HepG2 (cell line): Measurements from ENCODE around the gene SOSTDC1. TPM values are rescaled to one million over a fixed set of nuclear protein-coding genes. Genes with fewer than 3 reads are reported as not detected.

Experiments
- CHCHD3 ChIP-seq: sonication (generic); formaldehyde crosslinking; IDR thresholded peaks from 2 replicates; pipeline ENCODE4 v1.8.0; 2022; ENCODE audit warnings: mild to moderate bottlenecking, missing genetic modification reagents, moderate library complexity
- FOSL1 ChIP-seq: sonication (generic); formaldehyde crosslinking; IDR thresholded peaks from 2 replicates; pipeline ENCODE4 v1.9.0; 2021; ENCODE audit warnings: missing genetic modification reagents, borderline replicate concordance
- HMG20B ChIP-seq: conservative IDR thresholded peaks from 2 replicates; pipeline ENCODE4 v1.6.1; 2016; ENCODE audit warnings: missing genetic modification reagents, missing compliant biosample characterization
- KAT8 ChIP-seq: IDR thresholded peaks from 2 replicates; pipeline ENCODE4 v1.6.1; 2016; ENCODE audit warnings: missing genetic modification reagents, missing compliant biosample characterization
- KLF6 ChIP-seq: IDR thresholded peaks from 2 replicates; pipeline ENCODE4 v1.8.0; 2016; ENCODE audit warnings: missing biosample characterization, missing genetic modification reagents
- MEIS1 ChIP-seq: sonication (generic); formaldehyde crosslinking; IDR thresholded peaks from 2 replicates; pipeline ENCODE4 v1.9.0; 2021; ENCODE audit warnings: mild to moderate bottlenecking, missing genetic modification reagents, moderate library complexity, borderline replicate concordance
- MIXL1 ChIP-seq: IDR thresholded peaks from 2 replicates; pipeline ENCODE4 v1.6.1; 2016
- MTF2 ChIP-seq: sonication (generic); formaldehyde crosslinking; IDR thresholded peaks from 2 replicates; pipeline ENCODE4 v1.5.0; 2020; ENCODE audit warnings: missing genetic modification reagents, borderline replicate concordance
- MYC ChIP-seq: sonication (generic); formaldehyde crosslinking; IDR thresholded peaks from 2 replicates; pipeline ENCODE4 v1.9.0; 2021; ENCODE audit warnings: missing genetic modification reagents, borderline replicate concordance
- NCOA2 ChIP-seq: sonication (generic); formaldehyde crosslinking; IDR thresholded peaks from 2 replicates; pipeline ENCODE4 v1.8.0; 2022; ENCODE audit warnings: inconsistent platforms
- NFE2L2 ChIP-seq: fragments of 150-350 bp; IDR thresholded peaks from 2 replicates; pipeline ENCODE4 v1.6.1; 2014; ENCODE audit warnings: low read length
- NFIC ChIP-seq: IDR thresholded peaks from 2 replicates; pipeline ENCODE4 v1.6.1; 2012; ENCODE audit warnings: mild to moderate bottlenecking, low read length, inconsistent platforms
- POLR2G ChIP-seq: fragments of 200-400 bp; formaldehyde crosslinking; IDR thresholded peaks from 2 replicates; pipeline ENCODE4 v1.6.1; 2018; ENCODE audit warnings: mild to moderate bottlenecking, low read depth, low read length, moderate library complexity
- SAP130 ChIP-seq: IDR thresholded peaks from 2 replicates; pipeline ENCODE4 v1.6.1; 2016; ENCODE audit warnings: low read depth
- TBL1XR1 ChIP-seq: fragments of 150-350 bp; IDR thresholded peaks from 2 replicates; pipeline ENCODE4 v1.6.1; 2014; ENCODE audit warnings: borderline replicate concordance, low read length; ENCODE audit not compliant: partially characterized antibody
- TOE1 ChIP-seq: sonication (generic); formaldehyde crosslinking; IDR thresholded peaks from 2 replicates; pipeline ENCODE4 v1.4.0; 2020; ENCODE audit warnings: mild to moderate bottlenecking, missing genetic modification reagents
- ZBTB7B ChIP-seq: sonication (generic); formaldehyde crosslinking; IDR thresholded peaks from 2 replicates; pipeline ENCODE4 v1.4.0; 2020; ENCODE audit warnings: missing genetic modification reagents
- ZNF224 ChIP-seq: sonication (generic); formaldehyde crosslinking; IDR thresholded peaks from 2 replicates; pipeline ENCODE4 v1.5.0; 2020; ENCODE audit warnings: mild to moderate bottlenecking, missing genetic modification reagents
- ZNF501 ChIP-seq: sonication (generic); formaldehyde crosslinking; IDR thresholded peaks from 2 replicates; pipeline ENCODE4 v1.5.1; 2020; ENCODE audit warnings: mild to moderate bottlenecking, moderate library complexity, missing genetic modification reagents
- ZNF629 ChIP-seq: sonication (generic); formaldehyde crosslinking; conservative IDR thresholded peaks from 2 replicates; pipeline ENCODE4 v1.5.0; 2020; ENCODE audit warnings: missing genetic modification reagents
- ZNF747 ChIP-seq: sonication (generic); formaldehyde crosslinking; IDR thresholded peaks from 2 replicates; pipeline ENCODE4 v1.8.1; 2023; ENCODE audit warnings: missing genetic modification reagents, mild to moderate bottlenecking, borderline replicate concordance
- polyA plus RNA-seq, 8 experiments: library from polyadenylated mRNA; depleted of rRNA in 3 of 8; stranded (reverse) in 7 of 8; unstranded in 1 of 8; fragments of >200 nt; fragmentation: Illumina TruSeq in 4 of 8; extraction: Trizol in 4 of 8; gene quantifications; 2 replicates each; pipeline versions ENCODE4 v1.2.1 to v1.2.3, GENCODE V29; 2011 to 2016; ENCODE audit warnings: low read depth in 4 of 8, missing spikeins in 1 of 8, mixed read lengths in 1 of 8; ENCODE audit not compliant: insufficient read depth in 1 of 8
- total RNA-seq, 5 experiments: library from RNA; depleted of rRNA; stranded (reverse); fragments of >200 nt; fragmentation: Illumina TruSeq; extraction: Trizol; gene quantifications; 2 replicates each; pipeline ENCODE4 v1.2.3, GENCODE V29; 2016; ENCODE audit warnings: low read depth in 1 of 5
- TF ChIP-seq, protein P1 (sequence below): sonication (generic); formaldehyde crosslinking; IDR thresholded peaks from 2 replicates; pipeline ENCODE4 v1.4.0; 2020; ENCODE audit warnings: mild to moderate bottlenecking, missing genetic modification reagents
- TF ChIP-seq, protein P2 (sequence below): sonication (generic); formaldehyde crosslinking; IDR thresholded peaks from 2 replicates; pipeline ENCODE4 v1.5.0; 2020; ENCODE audit warnings: mild to moderate bottlenecking, missing genetic modification reagents, borderline replicate concordance
- TF ChIP-seq, protein P3 (sequence below): IDR thresholded peaks from 2 replicates; pipeline ENCODE4 v1.6.1; 2016; ENCODE audit warnings: low read depth, control low read depth
- TF ChIP-seq, protein P4 (sequence below): sonication (generic); formaldehyde crosslinking; IDR thresholded peaks from 2 replicates; pipeline ENCODE4 v1.4.0; 2020; ENCODE audit warnings: missing genetic modification reagents
- TF ChIP-seq, protein P5 (sequence below): conservative IDR thresholded peaks from 2 replicates; pipeline ENCODE4 v1.6.1; 2018; ENCODE audit warnings: missing genetic modification reagents

SOSTDC1 gene
- total and polyA plus RNA-seq, 2 of the 13 experiments (the other 11 are each of a cell fraction or from before 2014, with no cell fraction given) = not detected

DNA sequence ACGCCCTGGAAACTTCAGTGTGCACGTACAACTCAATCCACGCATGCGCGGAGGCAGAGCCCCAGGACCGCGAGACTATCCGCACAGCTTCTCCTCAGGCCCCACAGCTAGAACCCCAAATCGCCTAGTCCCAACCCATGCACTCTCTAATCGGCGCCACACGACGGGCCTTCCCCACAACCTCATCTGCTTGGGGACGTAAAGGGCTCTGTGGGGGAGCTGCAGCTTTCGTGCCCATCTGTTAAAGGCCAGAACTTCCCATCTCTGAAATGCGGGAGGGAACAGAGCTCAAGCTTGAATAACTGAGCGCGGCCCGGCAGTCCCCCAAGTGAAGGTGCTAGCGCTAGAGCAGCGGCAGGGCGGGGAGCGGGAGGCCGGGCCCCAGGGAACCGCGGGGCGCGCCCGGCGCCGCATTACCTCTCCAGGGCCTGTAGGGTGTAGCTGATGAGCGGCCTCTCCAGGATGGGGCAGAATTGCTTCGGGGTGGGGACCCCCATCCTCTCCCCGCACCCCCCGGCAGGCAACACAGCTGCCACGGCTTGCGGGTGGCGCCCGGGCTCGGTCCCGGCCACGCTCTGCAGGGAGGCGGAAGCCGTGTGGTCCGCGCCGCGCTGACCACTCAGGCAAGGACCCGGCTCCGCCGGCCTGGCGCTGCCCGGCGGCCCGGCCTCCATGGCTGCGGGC lies 44.7 kb downstream of the SOSTDC1 start (continued):
- TF ChIP-seq TBL1XR1 (no peak), MIXL1 (CRISPR knock-in tag) (no peak; the same call in 1 of the 2 replicates), POLR2G (peak; percentile 78), NFE2L2 (no peak), KLF6 (CRISPR knock-in tag) (no peak), CHCHD3 (CRISPR knock-in tag) (peak; percentile 9; the same call in 1 of the 2 replicates), MEIS1 (CRISPR knock-in tag) (no peak), TOE1 (peak; percentile 31; the same call in 1 of the 2 replicates), MTF2 (CRISPR knock-in tag) (no peak), ZNF224 (CRISPR knock-in tag) (no peak), NCOA2 (CRISPR knock-in tag) (no peak), KAT8 (CRISPR knock-in tag) (no peak; the same call in 1 of the 2 replicates), FOSL1 (no peak), ZBTB7B (CRISPR knock-in tag) (no peak), ZNF501 (CRISPR knock-in tag) (peak; percentile 80), SAP130 (CRISPR knock-in tag) (peak; percentile 64), ZNF629 (no peak), MYC (peak; percentile 15; the same call in 1 of the 2 replicates), NFIC (no peak), HMG20B (0 out of 2 replicates have a peak, but pooled peaks have one; percentile 50), ZNF747 (CRISPR knock-in tag) (no peak)
- TF ChIP-seq, protein P1, sequence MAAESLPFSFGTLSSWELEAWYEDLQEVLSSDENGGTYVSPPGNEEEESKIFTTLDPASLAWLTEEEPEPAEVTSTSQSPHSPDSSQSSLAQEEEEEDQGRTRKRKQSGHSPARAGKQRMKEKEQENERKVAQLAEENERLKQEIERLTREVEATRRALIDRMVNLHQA (CRISPR knock-in tag) = no peak
- TF ChIP-seq, protein P2, sequence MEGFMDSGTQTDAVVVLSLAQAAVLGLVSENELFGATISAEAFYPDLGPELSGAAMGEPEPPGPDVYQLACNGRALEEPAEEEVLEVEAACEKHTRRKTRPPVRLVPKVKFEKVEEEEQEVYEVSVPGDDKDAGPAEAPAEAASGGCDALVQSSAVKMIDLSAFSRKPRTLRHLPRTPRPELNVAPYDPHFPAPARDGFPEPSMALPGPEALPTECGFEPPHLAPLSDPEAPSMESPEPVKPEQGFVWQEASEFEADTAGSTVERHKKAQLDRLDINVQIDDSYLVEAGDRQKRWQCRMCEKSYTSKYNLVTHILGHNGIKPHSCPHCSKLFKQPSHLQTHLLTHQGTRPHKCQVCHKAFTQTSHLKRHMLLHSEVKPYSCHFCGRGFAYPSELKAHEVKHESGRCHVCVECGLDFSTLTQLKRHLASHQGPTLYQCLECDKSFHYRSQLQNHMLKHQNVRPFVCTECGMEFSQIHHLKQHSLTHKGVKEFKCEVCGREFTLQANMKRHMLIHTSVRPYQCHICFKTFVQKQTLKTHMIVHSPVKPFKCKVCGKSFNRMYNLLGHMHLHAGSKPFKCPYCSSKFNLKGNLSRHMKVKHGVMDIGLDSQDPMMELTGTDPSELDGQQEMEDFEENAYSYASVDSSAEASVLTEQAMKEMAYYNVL = peak; percentile 35
- TF ChIP-seq, protein P3, sequence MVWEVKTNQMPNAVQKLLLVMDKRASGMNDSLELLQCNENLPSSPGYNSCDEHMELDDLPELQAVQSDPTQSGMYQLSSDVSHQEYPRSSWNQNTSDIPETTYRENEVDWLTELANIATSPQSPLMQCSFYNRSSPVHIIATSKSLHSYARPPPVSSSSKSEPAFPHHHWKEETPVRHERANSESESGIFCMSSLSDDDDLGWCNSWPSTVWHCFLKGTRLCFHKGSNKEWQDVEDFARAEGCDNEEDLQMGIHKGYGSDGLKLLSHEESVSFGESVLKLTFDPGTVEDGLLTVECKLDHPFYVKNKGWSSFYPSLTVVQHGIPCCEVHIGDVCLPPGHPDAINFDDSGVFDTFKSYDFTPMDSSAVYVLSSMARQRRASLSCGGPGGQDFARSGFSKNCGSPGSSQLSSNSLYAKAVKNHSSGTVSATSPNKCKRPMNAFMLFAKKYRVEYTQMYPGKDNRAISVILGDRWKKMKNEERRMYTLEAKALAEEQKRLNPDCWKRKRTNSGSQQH (CRISPR knock-in tag) = 0 out of 2 replicates have a peak, but pooled peaks have one; percentile 55
- TF ChIP-seq, protein P4, sequence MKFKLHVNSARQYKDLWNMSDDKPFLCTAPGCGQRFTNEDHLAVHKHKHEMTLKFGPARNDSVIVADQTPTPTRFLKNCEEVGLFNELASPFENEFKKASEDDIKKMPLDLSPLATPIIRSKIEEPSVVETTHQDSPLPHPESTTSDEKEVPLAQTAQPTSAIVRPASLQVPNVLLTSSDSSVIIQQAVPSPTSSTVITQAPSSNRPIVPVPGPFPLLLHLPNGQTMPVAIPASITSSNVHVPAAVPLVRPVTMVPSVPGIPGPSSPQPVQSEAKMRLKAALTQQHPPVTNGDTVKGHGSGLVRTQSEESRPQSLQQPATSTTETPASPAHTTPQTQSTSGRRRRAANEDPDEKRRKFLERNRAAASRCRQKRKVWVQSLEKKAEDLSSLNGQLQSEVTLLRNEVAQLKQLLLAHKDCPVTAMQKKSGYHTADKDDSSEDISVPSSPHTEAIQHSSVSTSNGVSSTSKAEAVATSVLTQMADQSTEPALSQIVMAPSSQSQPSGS (CRISPR knock-in tag) = 0 out of 2 replicates have a peak, but pooled peaks have one; percentile 33
- TF ChIP-seq, protein P5, sequence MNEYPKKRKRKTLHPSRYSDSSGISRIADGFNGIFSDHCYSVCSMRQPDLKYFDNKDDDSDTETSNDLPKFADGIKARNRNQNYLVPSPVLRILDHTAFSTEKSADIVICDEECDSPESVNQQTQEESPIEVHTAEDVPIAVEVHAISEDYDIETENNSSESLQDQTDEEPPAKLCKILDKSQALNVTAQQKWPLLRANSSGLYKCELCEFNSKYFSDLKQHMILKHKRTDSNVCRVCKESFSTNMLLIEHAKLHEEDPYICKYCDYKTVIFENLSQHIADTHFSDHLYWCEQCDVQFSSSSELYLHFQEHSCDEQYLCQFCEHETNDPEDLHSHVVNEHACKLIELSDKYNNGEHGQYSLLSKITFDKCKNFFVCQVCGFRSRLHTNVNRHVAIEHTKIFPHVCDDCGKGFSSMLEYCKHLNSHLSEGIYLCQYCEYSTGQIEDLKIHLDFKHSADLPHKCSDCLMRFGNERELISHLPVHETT (CRISPR knock-in tag) = no peak
